ENCODE data around the gene RENBP.

The RENBP gene

DNA sequence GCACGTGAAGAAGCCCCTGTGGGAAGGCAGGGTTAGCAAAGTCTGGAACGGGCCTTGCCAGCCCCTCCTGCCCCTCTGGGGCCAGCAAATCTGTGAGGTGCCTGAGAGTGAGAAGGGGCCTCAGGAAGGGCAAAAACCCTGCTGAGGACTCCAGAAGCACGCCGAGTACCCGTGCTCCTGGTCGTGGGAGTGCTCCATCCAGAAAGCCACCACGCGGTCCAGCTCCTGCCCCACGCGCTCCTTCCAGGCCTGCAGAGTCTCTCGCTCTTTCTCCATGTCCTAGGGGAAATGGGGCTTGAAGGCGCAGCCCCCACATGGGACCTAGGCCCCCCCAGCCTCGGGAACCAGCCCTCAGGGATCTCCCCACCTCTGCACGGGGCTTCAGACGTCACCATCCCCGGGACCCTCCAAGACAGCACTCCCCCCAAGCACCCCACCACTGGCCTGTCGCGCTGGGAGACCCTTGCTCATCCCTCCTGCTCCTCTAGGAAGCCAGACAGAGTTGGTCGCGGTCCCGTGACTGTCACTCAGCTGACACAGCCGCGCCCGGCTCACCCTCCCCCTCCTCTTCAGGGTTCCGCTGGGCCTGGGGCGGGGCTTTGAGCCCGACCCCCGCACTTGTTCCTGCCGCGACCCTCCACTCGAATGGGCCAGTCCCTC lies at the start of gene RENBP:
RENBP (minus strand) TSS at position 504 of the 660 bp plus-strand sequence; CDS start at position 471, 33 bp downstream.
- peak in 1 of 2 donors; percentile 60 for DNase-seq

DNA sequence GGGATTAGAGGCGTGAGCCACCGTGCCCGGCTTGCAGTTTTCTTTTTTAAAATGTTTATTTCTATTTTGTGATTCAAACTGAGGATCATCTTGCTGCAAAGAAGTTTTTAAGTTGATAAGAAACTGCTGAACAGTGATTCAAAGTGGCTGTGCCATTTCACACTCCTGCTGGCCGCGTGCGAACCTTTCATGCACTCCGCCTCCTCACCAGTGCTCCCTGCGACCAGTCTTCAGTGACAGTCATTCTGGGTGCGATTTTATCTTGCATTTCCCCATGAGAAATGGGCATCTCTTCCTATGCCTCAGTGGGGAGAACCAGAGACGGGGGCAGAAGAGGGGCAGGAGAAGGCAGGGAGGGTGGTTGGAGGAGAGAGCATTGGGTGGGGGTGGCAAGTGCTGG lies 49.5 kb upstream of the RENBP start:
- DNase-seq = no peak

DNA sequence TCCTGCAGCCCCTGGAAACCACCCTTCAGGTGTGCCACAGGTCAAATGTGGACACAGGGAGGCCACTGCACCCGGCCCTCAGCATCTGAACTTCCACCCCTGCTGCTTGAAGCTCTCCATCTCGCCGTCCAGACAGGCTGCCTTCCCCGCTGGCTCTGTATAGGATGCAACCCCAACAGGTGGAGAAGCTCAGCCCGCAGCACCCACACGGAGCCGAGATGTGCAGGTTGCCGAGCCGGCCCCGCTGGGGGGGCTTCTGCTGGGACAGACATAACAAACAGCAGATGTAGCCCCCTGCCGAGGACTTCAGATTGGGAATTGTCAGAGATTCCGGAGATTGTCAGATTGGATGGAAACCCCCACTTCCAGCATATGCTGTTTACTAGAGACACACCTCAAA lies 48.6 kb upstream of the RENBP start:
- DNase-seq = no peak

DNA sequence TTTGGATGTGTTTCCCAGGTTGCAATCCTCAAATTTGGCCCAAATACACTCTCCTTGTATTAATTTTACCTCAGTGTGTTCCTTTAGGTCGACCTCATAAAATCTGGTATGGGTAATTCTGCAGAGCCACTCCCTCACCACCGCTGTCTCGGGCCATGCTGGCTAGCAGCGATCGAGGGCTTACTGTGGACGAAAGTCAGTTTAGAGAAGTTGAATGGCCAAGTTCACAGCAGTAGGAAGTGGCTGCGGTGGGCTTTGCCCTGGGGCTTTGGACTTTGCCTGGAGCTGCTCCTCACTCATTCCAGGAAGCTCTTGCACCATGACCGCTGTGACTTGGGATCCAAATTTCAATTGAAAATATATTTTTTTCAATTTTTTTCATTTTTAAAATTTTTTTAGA lies 47.7 kb upstream of the RENBP start:
- no peak for DNase-seq

DNA sequence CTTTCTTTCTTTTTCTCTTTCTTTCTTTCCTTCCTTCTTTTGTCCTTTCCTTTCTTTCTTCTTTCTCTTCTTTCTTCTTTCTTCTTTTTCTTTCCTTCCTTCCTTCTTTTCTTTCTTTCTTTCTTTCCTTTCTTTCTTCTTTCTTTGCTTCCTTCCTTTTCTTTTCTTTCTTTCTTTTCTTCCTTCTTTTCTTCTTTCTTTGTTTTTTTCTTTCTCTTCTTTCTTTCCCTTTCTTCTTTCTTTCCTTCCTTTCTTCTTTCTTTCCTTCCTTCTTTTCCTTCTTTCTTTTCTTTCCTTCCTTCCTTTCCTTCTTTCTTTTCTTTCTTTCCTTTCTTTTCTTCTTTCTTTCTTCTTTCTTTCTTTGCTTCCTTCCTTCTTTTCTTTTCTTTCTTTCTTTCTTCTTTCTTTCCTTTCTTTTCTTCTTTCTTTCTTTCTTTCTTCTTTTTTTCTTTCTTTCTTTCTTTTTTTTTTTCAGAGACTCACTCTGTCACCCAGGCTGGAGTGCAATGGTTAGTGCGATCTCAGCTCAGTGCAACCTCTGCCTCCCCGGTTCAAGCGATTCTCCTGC lies 46.7 kb upstream of the RENBP start:
- no peak for DNase-seq

DNA sequence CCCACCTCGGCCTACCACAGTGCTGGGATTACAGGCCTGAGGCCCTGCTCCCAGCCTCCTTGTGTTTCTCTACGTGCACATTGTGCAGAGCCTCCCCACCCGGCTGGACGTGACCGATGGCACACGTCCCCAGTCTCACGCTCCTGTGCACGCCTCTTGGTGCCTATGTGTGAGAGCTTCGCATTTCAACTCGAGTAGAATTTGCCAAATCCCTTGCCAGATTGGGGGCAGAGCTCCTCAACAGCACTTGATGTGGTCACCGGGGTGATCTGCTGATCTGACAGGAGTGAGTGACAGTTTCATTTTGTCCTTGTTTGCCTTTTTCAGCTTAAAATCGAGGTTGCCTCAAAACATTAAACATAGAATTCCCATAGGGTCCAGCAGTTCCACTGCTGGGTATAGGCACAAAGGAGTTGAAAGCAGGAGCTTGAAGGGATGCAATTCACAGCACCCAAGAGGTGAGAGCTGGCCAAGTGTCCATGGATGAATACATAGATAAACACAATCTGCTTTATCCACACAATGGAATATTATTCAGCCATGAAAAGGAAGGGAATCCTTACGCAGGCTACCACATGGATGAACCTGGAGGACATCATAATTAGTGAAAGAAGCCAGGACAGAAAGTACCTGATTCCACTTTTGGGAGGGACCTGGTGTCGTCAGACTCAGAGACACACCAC lies 45.7 kb upstream of the RENBP start:
- DNase-seq = peak in 1 of 2 donors; percentile 14

DNA sequence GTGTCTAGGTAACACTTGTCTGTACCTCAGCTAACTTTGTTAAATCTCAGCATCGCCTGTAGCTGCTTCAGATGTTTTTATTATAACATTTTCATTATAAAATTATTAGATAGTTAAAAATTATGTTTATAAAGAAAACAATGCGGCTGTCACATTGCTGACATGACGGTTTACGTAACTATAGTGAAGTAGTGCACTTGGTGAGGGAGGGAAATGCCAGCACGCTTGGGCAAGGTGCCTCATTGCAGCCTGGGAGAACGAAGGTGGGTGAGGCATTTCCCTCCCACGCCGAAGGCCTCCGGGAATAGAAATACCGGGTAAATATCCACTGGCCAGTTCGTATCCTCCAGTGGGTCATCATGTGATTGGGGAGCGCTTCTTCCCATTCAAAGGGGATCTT lies 44.0 kb upstream of the RENBP start:
- no peak for DNase-seq

DNA sequence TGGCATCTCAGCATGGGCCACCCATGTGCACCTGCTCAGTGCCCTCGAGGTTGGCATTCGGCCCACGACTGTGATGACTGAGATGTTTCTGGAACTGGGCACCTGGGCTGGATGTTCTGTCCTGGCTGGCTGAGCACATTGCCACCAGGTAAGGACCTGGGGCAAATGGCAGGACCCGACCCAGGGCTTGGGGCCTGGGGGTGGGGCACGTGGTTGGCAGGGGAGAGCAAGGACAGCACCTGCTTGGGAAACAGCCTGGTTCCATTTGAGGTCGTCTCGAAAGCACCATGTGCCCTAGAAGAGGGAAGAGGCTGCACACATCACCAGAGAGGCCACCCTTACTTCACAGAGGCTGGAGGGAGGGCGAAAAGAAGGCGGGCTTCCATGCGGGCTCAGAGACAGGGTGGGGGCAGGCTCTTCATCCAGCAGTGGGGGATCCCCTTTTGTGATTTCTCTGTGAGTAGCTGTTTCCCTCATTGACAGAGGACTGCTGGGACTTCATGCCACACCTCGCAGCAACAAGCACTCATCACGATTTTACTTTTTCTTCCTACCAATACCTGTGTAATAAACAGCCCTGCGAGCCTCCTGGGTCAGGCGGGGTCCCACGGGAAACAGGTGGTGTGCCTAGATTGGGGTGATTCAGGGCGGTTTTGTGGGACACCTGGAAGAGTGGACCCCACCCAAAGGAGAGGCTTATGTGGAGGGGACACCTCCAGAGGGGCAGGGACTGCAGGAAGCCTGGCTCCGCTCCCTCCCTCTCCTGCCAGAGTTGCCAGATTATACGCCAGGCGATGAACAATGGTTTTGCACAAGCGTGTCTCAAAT lies 40.1 kb upstream of the RENBP start:
- DNase-seq = peak; percentile 39 to 53

DNA sequence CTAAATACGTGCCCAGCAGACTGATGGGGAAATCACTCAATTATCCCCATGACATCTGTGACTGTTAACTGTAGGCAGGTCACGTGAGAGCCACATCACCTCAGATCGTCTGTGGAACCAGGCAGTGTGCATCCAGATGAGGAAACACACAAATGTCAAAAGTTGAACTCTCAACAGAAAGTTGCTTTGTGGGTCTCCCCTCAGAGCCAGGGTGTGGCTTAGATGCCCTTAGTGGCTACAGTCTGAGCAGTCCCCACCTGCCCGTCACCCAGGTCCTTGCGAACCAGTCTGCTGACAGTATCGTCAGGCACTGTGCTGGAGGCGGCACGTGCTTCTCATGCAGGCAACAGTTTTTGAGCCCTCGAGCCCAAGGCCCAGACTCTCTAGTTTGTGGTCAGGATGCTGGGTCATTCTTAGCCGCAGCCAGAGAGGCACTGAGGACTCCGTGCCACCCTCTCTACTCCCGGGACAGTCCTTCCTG lies 38.9 kb upstream of the RENBP start:
- DNase-seq = peak; percentile 7 to 49

DNA sequence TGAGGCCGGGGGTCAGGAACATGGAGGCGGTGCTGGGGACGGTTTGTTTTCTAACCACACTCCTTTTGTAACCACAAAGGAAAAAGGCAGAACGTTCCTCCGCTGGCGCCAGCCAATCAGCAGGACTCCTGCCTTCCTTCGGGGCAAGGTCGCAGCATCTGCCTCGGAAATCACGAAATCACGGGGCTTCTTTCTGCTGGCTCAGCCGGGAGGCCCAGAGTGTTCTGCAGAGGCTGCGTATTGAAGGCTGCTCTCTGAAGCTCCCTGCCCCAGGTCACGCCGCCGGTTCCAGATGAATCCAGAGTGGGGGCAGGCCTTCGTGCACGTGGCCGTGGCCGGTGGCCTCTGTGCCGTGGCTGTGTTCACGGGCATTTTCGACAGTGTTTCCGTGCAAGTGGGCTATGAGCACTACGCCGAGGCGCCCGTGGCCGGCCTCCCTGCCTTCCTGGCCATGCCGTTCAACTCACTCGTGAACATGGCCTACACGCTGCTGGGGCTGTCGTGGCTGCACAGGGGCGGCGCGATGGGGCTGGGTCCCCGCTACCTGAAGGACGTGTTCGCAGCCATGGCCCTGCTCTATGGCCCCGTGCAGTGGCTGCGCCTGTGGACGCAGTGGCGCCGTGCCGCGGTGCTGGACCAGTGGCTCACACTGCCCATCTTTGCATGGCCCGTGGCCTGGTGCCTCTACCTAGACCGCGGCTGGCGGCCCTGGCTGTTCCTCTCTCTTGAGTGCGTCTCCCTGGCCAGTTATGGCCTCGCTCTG lies 37.5 kb upstream of the RENBP start:
- peak; percentile 73 to 76 for DNase-seq

DNA sequence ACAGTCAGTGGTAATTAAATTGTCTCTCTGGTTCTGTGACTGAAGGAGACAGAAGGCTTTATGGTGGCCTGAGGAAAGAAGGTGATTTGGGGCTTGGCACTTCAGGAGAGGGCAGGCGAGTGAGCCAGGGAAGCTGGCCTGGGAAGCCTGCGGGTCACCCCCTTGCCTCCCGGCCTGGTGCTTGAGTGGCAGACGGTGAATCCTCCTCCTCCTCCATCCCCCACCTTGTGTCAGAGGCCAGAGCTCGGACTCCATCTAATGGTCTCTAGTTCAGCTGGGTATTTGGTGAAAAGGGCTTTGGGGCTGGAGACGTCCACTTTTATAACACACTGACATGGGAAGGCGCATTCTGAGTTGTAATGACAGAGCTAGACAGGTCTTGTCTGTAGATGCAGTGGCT lies 36.8 kb upstream of the RENBP start:
- no peak for DNase-seq

DNA sequence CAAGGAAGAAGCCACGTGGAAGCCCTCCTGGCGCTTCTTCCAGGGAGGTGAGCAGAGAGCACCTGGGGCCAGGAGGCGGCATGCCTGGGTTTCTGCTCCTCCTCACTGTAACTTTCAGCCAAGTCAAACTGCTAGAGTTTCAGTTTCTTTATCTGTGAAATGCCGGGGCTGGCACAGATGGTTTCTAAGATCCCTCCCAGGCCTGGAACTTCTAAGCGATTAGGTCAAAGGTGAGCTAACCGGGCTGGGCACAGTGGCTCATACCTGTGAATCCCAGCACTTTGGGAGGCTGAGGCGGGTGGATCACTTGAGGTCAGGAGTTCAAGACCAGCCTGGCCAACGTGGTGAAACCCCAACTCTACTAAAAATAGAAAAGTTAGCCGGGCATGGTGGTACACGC lies 36.0 kb upstream of the RENBP start:
- peak; percentile 31 to 40 for DNase-seq

DNA sequence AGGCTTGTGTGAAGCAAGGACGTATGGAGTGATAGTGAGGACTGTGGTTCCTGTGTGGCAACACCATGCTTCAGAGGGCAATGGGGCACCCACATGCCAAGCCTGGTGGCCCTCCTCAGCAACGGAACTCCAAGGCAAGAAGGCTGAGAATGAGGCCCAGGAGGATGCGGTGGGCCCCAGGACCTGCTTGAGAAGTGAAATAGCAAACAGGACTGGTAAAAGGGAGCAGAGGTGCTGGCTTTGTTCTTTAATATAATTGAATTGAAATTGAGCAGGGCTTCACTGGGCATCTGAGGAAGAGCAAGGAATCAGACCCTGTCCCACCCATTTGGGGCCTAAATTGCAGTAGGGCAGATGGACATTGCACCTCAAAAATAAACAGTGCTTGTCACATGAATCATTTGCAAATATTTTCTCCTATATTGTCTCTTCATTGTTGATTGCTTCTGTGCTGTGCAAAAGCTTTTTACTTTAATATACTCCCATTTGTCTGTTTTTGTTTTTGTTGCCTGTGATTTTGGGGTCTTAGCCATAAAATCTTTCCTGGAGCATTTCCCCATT lies 30.4 kb upstream of the RENBP start:
- no peak for DNase-seq

DNA sequence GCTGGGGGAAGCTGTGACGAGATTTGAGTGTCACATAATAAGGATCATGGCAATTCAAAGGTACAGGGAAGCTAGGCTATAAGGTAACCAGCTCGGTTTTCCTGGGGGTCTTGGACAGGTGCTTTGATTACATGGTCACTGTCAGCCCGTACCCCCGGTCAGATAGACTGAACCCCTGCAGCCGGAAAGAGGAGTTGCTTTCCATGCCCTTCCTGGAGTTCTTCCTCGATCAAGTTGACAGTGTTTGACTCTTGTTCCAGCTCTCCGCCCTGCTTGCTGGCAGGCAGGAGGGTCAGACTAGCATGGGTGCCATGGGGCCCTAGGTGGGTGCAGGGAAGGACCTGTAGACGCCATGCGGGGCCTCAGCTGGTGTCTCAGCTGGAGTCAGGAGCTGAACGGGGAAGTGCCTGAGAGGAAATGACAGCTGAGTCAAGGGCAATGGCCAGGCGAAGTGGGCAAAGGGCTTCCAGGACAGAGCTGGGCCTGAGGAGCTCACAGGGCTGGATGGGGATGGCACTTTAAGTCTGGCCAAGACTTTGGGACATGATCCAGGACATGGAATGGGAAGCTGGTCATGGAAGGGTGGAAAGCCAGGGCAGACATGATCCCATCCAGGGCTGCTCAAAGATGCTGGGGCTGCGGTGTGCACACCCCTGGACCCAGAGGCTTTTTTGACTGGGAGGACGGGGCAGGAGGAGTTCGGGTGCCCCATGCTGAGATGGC lies 29.7 kb upstream of the RENBP start:
- peak in 1 of 2 donors; percentile 30 for DNase-seq

DNA sequence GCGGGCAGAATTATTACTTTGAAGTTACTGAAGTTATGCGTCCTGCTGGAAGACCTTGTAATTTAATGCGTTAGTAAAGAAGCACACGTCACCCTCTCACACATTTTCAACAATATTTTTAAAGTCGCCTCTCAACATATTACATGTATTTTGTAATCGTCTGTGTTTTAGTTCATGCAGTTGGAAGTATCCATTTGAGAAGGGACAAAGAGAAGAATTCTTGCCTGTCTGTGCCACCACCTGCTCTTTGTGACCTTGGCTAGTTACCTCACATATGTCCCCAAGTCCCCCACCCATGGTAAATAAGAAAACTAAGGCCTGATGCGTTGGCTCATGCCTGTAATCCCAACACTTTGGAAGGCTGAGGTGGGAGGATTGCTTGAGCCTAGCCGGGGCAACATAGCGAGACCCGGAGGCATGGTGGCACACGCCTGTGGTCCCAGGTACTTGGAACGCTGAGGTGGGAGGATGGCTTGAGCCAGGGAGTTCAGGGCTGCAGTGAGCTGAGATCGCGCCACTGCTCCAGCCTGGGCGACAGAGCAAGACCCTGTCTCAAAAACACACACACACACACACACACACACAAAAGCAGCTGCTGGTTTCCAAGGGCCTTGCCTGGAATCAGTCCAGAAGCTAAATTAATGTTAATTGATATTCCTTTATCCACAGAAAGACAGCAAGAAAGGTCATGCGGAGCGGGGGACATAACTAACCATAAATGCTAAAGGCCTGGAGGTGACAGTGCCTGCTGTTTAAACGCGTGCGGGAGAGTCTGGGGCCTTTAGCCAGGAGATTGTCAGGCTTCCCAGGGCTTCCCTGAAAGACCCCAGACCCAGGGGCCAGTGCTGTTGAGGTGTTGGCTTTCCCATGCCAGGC lies 28.9 kb upstream of the RENBP start:
- no peak for DNase-seq

DNA sequence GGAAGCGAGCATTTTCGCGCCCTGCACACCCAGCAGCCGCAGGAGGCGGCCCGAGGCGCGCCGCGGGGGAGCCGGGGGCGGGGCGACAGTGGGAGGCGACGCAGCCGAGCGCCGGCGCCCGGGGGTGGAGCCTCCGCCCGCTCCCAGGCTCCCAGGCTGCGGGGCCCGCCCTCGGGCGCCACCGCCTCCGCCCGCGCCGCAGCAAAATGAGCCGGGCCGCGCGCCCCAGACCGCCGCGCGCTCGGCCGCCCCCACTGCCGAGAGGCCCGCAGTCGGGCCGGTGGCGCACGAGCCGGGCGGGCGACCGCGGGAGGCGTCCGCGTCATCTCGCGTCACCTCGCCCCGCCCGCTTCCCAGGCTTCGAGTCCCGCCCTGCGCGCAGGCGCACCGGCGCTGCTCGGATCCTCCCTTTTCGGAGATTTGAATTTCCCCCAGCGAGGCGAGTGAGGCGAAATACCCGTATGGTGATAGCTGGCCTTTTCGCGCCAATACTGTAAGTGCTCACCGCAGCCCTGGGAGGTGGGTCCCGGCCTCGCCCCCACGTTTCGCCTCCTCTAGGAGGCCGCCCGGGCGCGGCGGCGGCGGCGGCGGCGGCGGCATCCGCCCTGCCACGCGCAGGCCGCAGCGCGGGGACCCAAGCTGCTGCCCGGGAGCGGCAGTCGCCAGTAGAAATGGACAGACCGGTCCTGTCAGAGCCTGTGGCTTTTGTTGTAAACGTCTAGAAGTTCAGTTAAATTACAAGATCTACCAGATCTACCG lies 28.1 kb upstream of the RENBP start, which contains the start of gene TMEM187:
TMEM187 (plus strand) TSS at position 387 of the 759 bp plus-strand sequence. CDS start 9,309 bp downstream, outside the sequence.
- peak; percentile 91 to 92 for DNase-seq

DNA sequence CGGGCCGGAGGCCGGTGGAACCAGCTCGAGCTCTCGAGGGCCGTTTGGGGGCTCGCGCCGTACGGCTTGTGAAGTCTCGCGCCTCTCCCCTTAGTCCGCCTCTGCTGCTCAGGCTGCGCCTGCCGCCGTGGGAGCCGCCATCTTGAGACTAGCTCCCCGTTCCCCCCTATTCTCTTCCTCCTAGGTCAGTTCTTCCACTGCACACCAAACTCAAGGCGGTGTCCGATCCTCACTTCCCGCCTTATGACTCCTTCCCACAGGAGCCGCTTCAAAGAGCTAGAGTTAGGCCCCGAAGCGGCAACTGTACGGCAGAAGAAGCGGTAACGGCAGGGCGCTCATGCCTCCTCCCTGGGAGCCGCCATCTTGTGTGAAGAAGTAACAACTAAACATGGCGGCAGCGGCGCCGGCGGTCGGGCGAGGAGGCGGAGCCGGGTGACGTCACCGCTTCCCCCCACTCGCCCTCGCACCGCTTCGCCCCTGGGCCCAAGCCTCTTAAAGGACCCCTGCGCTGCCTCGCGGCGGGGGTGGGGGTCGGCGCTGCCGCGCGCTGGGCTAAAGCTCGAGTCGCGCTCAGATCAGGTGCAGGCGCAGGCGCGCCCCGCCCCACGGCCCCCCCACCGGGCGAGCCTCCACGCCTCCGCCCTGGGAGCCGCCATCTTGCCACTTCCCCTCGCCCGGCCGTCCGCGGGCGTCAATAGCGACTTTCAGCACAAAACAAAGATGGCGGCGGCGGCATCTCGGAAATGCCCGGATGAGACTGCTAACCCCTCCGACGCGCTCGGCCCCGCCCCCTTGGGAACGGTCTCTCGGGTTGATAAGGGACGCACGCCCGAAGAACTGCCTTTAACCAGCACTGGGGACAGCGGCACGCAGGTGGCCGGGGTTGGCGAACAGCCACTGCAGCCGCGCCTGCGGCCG lies 27.3 kb upstream of the RENBP start, which contains the start of gene HCFC1:
HCFC1 (minus strand) TSS at position 369 of the 918 bp plus-strand sequence. CDS start 978 bp downstream, outside the sequence.
- peak; percentile 93 to 95 for DNase-seq

DNA sequence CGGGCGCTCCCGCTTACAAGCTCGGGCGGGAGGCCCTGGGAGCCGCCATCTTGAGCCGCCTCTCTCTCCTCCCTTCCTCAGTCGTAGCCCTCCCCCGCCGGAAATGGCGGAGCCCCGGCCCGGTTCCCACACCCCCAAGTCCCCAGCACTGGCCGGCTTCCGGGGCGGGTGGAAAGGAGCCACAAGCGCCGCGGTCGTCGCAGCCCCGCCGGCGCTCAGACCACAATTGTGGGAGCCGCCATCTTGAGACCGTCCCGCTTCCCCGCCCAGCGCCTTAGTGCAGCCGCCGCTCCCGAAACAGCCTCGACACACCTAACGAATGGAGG lies 26.6 kb upstream of the RENBP start:
- DNase-seq = peak; percentile 89 to 93
